NAMALWA (cell line): ENCODE data around the gene MXD4.
"Not testable (repeated sequence)": the region's sequence is repeated elsewhere in the genome, so short reads cannot be mapped to it uniquely, and the experiment has no call there.

Experiments used
- DNase-seq: peaks from one replicate; pipeline ENCODE4 v3.0.0-alpha.2; 2015; ENCODE audit warnings: low spot score

MXD4 gene

DNA sequence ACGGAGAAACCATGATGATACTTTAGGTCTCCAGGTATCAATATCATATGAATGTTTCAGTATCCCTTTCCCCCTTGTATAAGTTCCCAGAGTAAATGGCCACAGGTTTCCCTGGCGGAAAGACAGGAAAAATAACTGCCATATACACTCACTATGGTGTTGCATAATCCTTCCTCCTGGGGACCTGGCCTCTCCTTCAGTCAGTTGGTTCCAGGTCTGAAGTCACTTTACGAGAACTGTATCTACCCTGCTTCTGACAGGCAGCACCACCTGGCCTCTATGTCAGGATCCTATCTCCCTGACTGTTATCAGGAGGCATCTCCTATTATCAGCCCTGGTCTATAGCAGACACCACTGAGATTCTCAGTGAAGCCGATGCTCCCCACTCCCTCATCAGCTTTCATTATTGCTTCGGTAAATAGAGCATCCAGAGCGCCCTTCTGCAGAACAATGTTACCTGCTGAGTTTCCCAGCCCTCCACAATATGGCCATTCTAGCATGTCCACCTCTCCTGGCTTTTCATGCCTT, 42.6 kb downstream of the MXD4 start:
- no peak for DNase-seq

DNA sequence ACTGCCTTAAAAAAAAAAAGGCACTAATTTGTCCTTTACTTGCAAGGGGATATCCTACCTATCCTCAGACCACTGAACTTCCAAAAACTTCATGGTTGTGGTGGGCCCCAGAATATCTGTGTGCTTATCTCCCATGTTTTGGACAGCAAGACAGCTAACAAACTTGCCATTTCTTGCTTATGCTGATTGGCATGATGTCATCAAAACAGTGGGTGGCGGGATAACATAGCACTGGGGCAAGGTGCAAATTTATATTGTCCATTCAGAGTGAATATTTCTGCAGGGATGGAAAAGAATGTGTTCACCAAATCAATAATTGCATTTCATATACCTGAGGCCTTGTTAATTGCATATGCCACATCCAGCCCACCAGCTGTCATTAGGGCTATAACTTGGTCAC, 43.5 kb downstream of the MXD4 start:
- DNase-seq, result no peak

DNA sequence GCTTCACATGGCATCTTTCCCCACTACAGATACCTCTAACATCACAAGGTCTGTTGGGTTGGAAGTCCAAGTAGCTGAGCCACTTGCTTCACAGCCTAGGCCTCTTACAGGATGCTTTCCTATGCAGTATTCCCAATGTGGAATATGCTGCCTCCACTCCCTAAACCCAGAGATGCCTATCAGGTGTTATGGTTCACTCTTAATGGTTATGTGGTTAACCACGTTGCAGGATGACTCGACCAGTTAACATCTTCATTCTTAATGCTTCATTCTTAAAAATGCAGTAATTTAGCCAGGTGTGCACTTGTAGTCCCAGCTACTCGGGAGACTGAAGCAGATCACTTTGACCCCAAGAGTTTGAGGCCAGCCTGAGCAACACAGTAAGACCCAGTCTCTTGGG, 44.2 kb downstream of the MXD4 start:
- no peak for DNase-seq

GRCh38 chr4:2212831-2213230, 49.1 kb downstream of the MXD4 start:
- no peak for DNase-seq

DNA sequence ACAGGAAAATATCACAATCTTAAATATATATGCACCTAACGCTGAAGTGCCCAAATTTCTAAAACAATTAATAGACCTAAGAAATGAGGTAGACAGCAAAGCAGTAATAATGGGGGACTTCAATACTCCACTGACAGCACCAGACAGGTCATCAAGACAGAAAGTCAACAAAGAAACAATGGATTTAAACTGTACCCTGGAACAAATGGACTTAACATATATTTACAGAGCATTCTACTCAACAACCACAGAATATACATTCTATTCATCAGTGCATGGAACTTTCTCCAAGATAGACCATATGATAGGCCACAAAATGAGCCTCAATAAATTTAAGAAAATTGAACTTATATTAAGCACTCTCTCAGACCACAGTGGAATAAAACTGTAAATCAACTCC, 59.1 kb downstream of the MXD4 start:
- DNase-seq, result not testable (repeated sequence)
